GM19438 (cell line): ENCODE results near the gene NKD1.
"Not testable (repeated sequence)": the region's sequence is repeated elsewhere in the genome, so short reads cannot be mapped to it uniquely, and the experiment has no call there.

Experiments
- ATAC-seq: cut with Tn5 transposase; IDR thresholded peaks from one replicate; pipeline ENCODE4 v1.9.1; 2021; ENCODE audit warnings: low read depth; ENCODE audit not compliant: unreplicated experiment

Gene NKD1

DNA sequence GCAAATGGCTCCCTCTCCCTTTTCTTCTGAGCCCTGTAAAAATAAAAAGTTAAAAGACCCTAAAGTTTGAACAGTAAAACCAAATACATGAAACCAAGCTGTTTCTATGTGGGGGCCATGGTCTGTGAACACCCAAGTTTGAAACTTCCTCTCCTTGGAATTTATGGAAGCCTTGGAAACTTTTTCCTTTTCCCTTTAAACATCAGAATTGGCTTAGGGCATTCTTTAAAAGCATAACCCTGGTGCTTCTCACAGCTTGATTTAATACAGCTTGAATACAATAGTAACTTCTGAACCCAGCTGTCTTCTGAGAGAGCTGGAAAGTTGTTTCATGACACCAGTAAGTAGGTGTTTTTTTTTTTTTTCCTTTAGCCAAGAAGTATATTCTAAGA lies 26.5 kb downstream of the NKD1 start:
- ATAC-seq: no peak

DNA sequence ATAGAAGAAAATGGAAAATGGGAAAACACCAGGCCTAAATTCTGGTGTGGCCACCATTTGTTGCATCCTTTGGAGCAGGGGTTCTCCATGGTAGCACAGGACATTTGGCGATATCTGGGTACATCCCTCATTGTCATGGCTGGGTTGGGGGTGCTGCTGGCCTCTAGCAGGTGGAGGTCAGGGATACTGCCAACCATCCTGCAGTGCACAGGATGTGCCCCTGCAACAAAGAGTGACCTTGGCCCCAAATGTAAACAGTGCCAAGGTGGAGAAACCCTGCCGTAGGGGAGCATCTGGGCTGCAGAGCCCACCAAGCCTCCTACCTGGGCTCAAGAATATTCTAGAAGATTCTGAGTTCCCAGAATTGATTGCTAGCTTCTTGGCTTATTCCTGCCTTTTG lies 27.5 kb downstream of the NKD1 start:
- no peak for ATAC-seq

DNA sequence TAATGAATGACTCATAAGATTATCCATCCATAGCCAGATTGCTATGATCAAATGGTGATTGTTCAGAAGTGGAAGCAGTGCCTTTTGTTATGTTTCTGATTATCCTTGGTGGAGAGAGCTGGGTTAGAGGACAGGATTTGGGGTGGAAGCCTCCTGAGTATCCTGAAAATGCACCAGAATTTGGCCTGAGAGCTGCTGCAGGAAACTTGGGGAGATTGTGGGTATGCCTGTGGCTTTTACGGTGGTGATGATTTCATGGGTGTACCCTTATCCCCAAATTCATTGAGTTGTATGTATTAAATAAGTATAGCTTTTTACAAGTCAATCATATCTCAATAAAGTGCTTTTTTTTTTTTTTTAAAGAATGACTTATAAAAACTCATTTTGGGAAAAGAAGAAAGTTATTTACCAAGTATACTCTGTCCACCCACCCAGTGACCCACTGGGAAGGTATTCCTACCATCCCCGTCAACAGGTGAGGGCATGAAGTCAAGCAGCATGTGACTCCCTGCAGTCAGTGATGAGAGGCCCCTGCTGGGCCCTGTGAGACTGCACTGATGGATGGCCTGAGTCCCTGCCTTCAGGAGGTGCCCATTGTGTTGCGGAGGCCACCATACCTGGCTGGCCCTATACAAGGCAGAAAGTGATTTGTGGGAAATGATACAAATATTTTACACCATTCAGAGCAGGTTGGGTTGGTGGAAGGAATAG lies 28.4 kb downstream of the NKD1 start:
- no peak for ATAC-seq

DNA sequence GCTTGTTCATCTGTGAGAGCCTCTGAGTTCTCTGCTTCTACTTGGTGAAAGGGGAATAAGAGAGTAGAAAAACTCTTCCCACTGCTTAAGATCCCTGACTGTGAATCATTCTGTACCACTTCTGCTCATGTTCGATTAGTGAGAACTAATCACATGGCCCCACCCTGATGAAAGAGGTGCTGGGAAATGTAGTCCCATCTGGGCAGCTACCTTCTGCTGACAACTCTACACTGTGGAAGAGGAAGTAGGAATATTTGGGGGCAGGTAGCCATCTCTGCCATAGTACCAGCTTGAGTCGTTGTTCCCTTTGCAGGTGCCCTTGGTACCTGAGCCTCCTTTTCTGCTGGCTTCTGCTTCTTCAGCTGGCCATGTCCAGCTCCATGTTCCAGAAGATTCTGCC lies 29.9 kb downstream of the NKD1 start:
- no peak for ATAC-seq

DNA sequence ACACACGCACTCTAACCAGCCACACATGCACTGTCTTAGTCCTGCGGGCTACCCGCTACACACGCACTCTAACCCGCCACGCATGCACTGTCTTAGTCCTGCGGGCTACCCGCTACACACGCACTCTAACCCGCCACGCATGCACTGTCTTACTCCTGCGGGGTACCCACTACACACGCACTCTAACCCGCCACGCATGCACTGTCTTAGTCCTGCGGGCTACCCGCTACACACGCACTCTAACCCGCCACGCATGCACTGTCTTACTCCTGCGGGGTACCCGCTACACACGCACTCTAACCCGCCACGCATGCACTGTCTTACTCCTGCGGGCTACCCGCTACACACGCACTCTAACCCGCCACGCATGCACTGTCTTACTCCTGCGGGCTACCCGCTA lies 31.2 kb downstream of the NKD1 start:
- ATAC-seq: not testable (repeated sequence)

DNA sequence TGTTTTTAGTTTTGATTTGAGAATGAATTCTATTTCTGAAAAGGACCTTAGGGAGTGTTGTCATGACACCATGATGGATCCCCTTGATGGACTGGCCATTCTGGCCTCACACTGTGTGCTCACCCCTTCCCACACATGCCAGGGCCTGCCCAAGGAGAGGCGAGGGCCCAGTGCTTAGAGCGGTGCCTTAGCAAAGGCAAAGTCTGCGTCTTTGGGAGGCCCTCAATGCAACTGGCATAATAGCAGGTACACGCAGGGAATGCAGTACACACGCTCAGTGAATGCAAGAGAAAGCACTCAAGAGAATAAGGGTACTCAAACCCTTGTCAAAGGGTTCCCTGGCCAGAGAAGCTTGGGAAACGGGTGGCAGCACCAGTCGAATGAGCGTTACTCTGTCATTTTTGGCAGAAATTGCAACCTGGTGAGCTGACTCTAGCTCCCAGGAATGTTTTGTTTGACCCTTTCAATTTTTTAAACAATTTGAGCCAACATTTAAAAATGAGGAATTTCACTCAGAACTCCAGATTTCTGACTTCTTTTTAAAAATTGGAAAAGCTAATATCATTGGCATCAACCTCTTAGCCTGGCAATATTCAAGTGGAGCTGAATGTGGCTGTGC lies 32.1 kb downstream of the NKD1 start:
- ATAC-seq: no peak

DNA sequence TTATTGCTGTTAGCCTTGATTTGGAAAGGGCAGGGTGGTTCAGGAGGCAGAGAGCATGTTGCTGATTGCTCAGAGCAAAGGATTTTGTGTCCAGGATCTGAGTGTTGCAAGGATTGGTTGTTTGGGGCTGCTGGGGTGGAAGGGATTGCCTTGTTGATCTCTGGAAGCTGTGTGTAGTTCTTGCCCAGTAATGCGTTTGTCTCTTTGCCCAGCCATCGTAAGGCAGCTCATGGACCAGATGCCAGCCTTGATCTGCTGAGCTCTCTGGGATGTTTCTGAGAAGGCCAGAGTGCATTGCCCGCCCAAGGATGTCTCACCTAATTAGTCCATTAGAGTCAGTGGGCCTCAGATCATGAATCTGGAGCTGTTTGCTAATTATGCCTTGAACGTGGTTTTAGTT lies 33.6 kb downstream of the NKD1 start:
- ATAC-seq: no peak

DNA sequence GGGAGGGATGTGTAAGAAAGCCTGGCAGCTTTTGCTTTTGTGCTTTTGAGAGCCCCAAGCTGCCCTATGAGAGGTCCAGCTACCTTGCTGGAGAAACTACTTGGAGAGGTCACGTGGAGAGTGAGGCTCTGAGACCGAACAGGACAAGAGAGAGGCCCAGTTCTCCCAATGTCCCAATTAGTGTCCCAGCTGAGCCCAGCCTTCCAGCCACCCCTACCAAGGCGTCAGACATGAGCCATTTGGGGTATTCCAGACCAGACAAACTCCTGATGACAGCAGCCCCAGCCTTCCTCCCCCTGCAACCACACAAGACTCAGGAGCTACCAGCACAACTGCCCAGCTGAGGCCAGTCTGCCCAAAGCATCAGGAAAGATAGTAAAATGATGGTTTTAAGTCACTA lies 35.0 kb downstream of the NKD1 start:
- no peak for ATAC-seq

DNA sequence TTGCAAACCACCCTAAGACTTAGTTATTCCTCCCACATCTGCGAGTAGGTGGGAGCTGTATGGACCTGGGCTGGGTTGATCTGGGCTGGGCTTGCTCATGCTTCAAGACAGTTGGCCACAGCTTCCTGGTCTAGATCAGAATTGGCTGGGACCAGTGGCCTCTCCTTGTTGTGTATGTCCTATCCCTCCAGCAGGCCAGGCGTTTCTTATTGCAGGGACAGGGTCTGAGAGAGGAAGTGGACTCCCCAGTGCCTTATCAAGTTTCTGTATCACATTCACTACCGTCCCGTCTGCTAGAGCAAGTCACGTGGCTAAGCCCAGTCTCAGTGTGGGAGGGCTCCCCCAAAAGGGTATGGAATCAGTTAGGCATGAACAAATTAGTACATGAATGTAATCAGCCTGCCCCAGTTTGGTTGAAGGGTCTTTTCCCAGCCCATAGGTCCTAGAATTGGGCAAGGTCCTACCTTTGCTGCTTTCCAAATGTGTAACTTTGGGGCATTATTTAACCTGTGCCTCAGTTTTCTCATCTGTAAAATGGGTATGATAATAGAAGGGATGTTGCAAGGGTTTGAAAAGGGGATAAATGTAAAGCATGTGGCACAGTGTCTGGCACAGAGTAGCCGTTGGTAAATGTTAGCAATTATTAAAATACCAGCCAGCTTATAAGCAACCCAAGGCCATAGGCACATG lies 36.0 kb downstream of the NKD1 start:
- no peak for ATAC-seq

DNA sequence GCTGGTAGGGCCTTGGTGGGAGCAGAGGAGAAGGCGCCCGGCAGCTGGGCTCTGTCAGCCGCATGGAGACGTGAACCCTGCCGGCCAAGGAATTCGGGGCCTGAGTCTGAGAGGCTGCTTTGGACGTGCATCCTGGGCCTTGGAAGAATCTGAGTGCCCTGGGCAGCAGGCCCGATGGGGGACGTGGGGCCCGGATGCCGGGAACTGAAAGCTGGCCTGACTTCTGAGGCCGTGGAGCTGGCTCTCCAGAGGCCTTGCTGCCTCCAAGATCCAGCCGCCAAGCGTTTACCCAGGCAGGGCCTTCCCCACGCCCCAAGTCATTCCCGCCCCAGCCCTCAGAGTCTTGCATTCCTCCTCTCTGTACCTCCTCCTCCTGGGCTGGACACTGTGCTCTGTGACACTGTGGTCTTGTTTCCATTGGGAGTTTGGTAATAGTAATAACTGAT lies 37.2 kb downstream of the NKD1 start:
- ATAC-seq: no peak

DNA sequence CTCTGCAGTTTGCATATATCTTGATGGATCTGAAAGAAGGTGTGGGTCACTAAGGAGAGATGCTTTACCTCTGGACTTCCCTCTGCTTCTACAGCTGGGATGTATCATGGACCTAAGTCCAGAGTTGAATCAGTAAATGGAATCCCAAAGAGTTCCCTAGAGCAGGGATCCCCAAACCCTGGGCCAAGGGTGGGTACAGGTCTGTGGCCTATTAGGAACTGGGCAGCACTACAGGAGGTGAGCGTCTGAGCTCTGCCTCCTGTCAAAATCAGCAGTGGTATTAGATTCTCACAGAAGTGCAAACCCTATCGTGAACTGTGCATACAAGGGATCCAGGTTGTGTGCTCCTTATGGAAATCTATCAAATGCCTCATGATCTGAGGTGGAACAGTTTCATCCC lies 39.3 kb downstream of the NKD1 start:
- no peak for ATAC-seq

DNA sequence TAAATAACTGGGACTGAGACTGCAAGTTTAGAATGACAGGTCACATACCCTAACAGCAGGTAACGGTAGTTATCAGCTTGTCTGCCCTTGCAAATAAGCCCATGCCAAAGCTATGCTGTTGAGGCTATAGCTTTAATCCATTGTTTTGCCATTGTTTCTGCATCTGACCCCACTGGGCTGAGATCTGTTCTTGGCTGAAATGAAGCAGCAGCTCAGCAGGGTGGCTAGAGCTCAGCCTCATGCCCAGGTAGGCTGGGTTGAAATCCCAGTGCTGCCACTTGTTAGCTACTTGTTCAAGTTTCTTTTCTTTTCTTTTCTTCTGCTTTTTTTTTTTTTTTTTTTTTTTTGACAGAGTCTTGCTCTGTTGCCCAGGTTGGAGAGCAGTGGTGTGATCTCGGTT lies 40.1 kb downstream of the NKD1 start:
- ATAC-seq: no peak

DNA sequence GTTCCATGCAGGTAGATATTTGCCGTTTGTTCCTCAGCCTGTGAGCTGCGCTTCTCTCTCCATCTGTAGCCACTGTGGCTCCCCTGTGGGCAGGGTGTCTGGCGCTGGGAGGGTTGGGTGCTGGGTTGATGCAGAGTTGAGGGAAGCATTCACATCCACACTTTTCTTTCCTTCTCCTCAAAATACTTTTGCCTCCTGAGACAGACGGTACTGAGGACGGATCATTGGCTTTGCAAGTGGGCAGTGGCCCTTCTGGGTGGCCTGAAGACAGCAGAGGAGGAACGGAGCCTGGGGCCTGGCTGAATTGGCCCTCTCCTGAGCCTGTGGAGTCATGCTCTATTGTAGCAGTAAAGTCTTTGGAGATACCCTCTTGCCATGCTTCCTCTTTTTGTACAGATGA lies 43.0 kb downstream of the NKD1 start:
- no peak for ATAC-seq

DNA sequence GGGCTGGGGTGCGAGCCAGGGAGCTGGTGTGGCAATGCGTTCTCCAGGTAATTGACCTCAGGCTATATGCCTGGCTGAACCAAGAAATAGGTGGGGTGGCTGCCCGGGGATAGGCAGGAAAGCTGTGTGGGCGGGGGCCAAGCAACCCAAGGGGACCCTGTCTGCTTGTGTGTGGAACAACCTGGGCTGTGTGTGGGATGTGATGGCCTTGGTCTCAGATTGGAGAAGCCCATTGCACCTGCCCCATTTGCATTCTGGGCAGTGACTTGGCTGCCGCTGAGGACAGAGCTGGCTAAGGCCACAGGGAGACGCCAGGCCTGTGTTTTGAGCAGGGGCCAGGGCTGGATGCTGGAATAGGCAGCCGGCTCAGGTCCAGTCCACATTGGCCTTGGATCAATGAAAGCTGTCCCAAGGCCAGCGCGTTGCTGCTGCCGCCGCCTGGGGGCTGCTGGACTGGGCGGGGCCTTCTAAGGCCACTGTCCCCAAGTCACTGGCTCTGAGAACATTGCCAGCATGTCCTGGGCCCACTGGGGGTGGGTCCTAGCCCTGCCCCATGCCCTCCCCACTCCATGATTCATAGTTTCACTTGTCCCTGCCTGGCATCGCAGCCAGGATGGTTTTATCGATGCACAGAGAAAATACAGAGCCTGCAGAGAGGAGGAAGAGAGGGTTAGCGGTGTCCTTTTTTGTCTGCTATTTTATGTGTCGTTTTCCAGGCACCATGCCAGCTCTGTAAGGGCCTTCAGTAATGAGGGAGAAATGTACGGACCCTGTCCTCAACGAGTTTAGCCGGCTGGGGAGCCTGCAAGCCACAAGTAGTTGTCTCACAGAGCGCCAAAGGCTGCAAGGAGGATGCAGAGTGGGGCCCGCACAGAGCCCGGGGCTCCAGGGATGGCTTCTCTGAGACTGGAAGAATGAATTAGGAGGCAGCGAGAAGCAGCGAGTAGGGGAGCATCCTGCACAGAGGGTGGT lies 43.9 kb downstream of the NKD1 start:
- no peak for ATAC-seq

DNA sequence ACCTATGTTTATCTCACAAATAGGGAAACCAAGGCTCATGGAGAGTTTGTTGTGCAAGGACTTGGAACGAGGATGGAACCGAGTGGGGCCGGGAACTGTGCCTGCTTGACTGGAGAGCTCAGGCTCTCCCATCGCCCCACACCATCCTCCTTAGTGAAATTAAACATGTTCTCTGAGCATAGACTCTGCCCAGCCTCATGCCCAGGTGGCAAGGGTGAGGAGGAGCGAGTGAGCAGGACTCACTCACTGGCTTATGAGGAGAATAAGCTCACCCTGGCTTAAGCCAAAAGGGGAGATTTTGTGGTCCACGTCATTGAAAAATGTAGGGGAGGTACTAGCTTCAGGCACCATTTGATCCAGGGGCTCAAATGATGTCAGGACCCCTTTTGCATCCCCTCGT lies 44.8 kb downstream of the NKD1 start:
- ATAC-seq: no peak

DNA sequence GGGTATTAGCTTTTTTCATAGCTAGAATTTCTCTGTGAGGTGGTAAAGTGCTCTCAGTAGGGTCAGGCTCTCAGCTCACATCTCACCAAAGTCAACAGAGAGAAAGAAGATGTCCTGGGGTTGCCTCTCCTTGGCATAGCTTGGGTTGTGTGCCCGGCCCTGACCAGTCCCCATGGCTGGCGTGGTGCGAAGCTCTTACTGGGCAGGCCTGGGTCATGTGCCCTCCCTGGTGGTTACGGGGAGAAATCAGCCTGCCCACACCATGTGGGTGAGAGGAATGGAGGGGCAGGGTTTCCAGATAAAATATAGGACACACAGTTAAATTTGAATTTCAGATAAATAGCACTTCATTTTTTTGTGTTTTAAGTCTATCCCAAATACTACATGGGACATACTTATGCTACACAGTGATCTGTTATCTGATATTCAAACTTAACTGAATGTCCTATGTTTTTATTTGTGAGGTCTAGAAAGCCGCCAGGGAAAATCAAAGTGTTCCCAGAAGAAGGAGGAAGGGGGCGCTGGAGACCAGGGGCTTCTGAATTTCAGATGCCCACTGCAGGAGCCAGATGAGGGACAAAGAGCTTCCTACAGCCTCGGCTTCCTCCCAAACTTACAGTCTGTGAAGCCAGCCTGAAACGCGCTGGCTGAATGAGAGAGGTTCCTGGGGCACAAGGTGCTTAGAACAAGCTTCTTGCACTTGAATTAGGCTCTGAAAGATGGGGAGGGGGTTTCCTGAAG lies 45.4 kb downstream of the NKD1 start:
- no peak for ATAC-seq

DNA sequence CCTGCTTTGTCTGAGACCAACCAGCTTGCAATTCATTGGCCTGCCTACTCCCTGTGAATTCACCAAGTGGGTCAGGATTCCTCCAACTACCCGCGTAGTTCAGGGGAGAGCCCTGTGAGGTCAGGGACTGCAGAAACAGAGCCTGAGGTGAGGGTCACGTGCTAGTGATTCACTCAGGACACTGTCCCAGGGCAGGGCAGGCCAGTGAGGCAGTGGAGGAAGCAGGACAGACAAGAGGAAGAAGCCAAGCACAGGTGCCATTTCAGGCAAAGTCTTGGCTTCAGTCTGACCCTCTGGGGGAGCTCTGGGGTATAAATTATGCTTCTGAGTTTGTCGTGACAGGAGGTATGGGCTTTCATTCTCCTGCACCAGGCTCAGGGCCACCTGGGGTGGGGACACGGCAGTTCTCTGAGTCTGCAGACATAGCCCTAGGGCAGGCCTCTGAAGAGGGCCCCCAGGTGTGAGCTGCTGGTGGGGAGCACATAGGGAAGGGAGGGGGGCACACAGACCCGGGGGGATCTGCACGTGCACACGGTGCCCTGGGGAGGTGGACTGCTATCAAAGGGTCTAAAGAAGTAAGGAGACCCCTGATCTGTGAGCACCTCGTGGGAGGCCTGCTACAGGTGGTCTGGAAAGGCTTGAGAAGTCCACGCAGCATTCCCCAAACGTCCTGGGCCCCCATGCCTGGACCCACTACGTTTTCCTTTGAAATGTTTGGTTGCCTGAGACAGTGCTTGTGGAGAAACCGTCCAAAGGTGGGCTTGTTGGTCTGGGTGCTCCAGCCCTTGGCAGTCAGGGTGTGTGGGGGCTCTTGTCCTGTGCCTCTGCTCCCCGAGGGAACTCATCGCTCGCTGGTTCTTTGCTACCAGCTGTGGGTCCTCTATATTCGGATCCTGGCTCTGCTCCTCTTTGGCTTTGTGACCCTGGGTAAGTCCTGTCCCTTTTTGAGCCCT lies 46.4 kb downstream of the NKD1 start:
- ATAC-seq: no peak

DNA sequence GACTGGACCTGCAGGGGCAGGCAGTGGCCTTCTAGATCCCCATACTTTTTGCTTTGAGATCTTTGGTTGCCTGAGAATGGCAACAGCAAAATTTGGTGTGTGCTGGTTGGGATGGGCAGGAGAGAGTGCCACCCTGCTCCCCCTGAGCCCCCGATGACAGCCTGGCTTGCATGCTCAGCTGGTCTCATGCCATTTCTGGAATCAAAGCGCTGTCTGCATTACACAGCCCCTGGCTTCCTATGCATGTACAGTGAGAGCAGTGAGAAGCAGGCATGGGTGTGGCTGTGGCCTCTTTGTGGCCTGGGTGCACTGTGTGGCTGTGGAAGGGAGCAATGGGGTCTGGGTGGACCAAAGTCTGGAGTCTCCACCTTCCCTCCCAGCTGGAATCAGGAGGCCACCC lies 47.7 kb downstream of the NKD1 start:
- ATAC-seq: no peak
